Body of pancreas (tissue), 4 donors: ENCODE data around the gene ASB18. TPM values are rescaled to one million over a fixed set of nuclear protein-coding genes. Genes with fewer than 3 reads are reported as not detected.

ENCODE experiments used
- ATAC-seq: fragments of 150-250 bp; one replicate; pipeline ENCODE4 v1.9.1; 2016
- DNase-seq, 4 donors: peaks; one replicate each; pipeline ENCODE4 v3.0.0-alpha.2; 2019
- H3K27ac ChIP-seq, 4 donors: fragments of 200-600 bp; sonication (generic); 1 replicate in 3 of 4; 2 replicates in 1 of 4; pipeline versions ENCODE4 v1.5.1 to v1.6.1; 2016 to 2019; ENCODE audit warnings: mild to moderate bottlenecking in 1 of 4, mixed read lengths in 1 of 4, moderate library complexity in 1 of 4
- H3K27me3 ChIP-seq, 2 donors: fragments of 200-600 bp; sonication (generic); one replicate each; pipeline ENCODE4 v1.6.0; 2016; ENCODE audit warnings: mild to moderate bottlenecking in 1 of 2
- H3K36me3 ChIP-seq, 2 donors: fragments of 200-600 bp; sonication (generic); replicated peaks in 1 of 2; 2 replicates each; pipeline ENCODE4 v1.5.1; 2016; ENCODE audit warnings: low read depth in 2 of 2; ENCODE audit not compliant: insufficient read depth in 1 of 2
- H3K4me1 ChIP-seq: fragments of 200-600 bp; sonication (generic); one replicate; pipeline ENCODE4 v1.6.0; 2016
- H3K4me3 ChIP-seq, 2 donors: fragments of 200-600 bp; sonication (generic); 1 replicate in 1 of 2; 2 replicates in 1 of 2; pipeline ENCODE4 v1.5.1; 2016 to 2019
- H3K9me3 ChIP-seq, 3 donors: fragments of 200-600 bp; sonication (generic); 1 replicate in 2 of 3; 2 replicates in 1 of 3; pipeline ENCODE4 v1.5.1; 2016
- POLR2A ChIP-seq, 3 donors: fragments of 450-650 bp; IDR thresholded peaks; one replicate each; pipeline ENCODE4 v1.6.1; 2016; ENCODE audit warnings: antibody characterized with exemption in 3 of 3, mild to moderate bottlenecking in 2 of 3
- WGBS, 2 donors: methylation state at CpG; one replicate each; pipeline ENCODE4 v1.1.5; 2017; 5-methylcytosine and 5-hydroxymethylcytosine counted together
- intact Hi-C: fragments of 100-400 bp; cut with DNase I; formaldehyde crosslinking; loops from one replicate; pipeline ENCODE4 v1.15.1; 2023
- total RNA-seq, 2 donors: library from RNA; depleted of rRNA; stranded (reverse); fragments of >200 nt; gene quantifications; one replicate each; pipeline ENCODE4 v1.1.0, GENCODE V29; 2016
- TF ChIP-seq, protein P1 (sequence below), 7 experiments: fragments of 450-650 bp in 4 of 7; fragments of 200-600 bp in 3 of 7; sonication (generic) in 3 of 7; IDR thresholded peaks; one replicate each; pipeline ENCODE4 v1.5.1; 2016 to 2019; ENCODE audit warnings: antibody characterized with exemption in 7 of 7

Gene ASB18
- total RNA-seq, 2 donors from 2014 or later = not detected

GRCh38 chr2:236298924-236299475 is 34.8 kb upstream of the ASB18 start:
- Histone ChIP-seq H3K36me3 (no peaks in the 10 kb centered on the region), H3K4me1 (no peaks in the 10 kb centered on the region), H3K27me3 (no peaks in the 10 kb centered on the region), H3K9me3 (no peaks in the 10 kb centered on the region), H3K27ac (no peak overlapping the region), H3K4me3 (no peak overlapping the region)
- DNase-seq = no peak
- WGBS, 2 donors = 39 to 55% methylated on average over 8 to 11 of the region's 11 CpGs
- intact Hi-C loops = no loop called here
- ATAC-seq = no peak
- no peak for TF ChIP-seq POLR2A (IDR thresholded peaks at IDR 0.05)

DNA sequence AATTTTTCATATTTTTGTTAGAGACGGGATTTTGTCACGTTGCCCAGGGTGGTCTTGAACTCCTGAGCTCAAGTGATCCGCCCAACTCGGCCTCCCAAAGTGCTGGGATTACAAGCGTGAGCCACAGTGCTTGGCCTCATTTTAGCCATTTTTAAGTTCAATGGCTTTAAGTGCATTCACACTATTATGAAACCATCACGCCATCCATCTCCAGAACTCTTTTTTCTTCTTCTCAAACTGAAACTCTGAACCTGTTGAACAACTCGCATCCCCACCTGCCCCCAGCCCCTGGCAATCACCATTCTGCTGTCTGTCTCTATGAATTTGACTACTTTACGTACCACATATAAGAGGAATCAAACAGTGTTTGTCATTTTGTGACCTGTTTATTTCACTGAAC is 31.3 kb upstream of the ASB18 start:
- WGBS, 2 donors = 65 to 68% methylated on average over 8 of the region's 8 CpGs
- no peak overlapping the region for H3K27ac ChIP-seq
- H3K9me3 ChIP-seq = no peaks in the 10 kb centered on the region
- no peak for ATAC-seq
- no peaks in the 10 kb centered on the region for H3K4me1 ChIP-seq
- H3K27me3 ChIP-seq = no peaks in the 10 kb centered on the region
- TF ChIP-seq POLR2A (IDR thresholded peaks at IDR 0.05) = no peak
- TF ChIP-seq, protein P1, sequence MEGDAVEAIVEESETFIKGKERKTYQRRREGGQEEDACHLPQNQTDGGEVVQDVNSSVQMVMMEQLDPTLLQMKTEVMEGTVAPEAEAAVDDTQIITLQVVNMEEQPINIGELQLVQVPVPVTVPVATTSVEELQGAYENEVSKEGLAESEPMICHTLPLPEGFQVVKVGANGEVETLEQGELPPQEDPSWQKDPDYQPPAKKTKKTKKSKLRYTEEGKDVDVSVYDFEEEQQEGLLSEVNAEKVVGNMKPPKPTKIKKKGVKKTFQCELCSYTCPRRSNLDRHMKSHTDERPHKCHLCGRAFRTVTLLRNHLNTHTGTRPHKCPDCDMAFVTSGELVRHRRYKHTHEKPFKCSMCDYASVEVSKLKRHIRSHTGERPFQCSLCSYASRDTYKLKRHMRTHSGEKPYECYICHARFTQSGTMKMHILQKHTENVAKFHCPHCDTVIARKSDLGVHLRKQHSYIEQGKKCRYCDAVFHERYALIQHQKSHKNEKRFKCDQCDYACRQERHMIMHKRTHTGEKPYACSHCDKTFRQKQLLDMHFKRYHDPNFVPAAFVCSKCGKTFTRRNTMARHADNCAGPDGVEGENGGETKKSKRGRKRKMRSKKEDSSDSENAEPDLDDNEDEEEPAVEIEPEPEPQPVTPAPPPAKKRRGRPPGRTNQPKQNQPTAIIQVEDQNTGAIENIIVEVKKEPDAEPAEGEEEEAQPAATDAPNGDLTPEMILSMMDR (IDR thresholded peaks at IDR 0.05) = no peak
- intact Hi-C loops = no loop called here
- no peak overlapping the region for H3K4me3 ChIP-seq
- no peaks in the 10 kb centered on the region for H3K36me3 ChIP-seq
- no peak for DNase-seq

GRCh38 chr2:236294647-236295046 is 30.4 kb upstream of the ASB18 start:
- H3K4me3 ChIP-seq = no peak overlapping the region
- no peak for ATAC-seq
- H3K4me1 ChIP-seq = no peaks in the 10 kb centered on the region
- H3K27me3 ChIP-seq = no peaks in the 10 kb centered on the region
- DNase-seq = no peak
- H3K36me3 ChIP-seq = no peaks in the 10 kb centered on the region
- no peak overlapping the region for H3K27ac ChIP-seq
- H3K9me3 ChIP-seq = no peaks in the 10 kb centered on the region
- whole genome bisulfite sequencing, 2 donors = 77% methylated on average over 9 of the region's 9 CpGs
- intact Hi-C loops = no loop called here
- no peak for TF ChIP-seq POLR2A (IDR thresholded peaks at IDR 0.05)
- TF ChIP-seq, protein P1 (IDR thresholded peaks at IDR 0.05) = no peak

GRCh38 chr2:236293241-236293810 is 29.1 kb upstream of the ASB18 start:
- WGBS, 2 donors = 71 to 88% methylated on average over 4 to 6 of the region's 6 CpGs
- Histone ChIP-seq H3K4me3 (no peak overlapping the region), H3K27me3 (no peaks in the 10 kb centered on the region), H3K4me1 (no peaks in the 10 kb centered on the region), H3K36me3 (no peaks in the 10 kb centered on the region), H3K9me3 (no peaks in the 10 kb centered on the region), H3K27ac (no peak overlapping the region)
- intact Hi-C loops = no loop called here
- ATAC-seq (no peak), DNase-seq (no peak)
- TF ChIP-seq POLR2A (IDR thresholded peaks at IDR 0.05) = no peak
- TF ChIP-seq, protein P1 (IDR thresholded peaks at IDR 0.05) = no peak

DNA sequence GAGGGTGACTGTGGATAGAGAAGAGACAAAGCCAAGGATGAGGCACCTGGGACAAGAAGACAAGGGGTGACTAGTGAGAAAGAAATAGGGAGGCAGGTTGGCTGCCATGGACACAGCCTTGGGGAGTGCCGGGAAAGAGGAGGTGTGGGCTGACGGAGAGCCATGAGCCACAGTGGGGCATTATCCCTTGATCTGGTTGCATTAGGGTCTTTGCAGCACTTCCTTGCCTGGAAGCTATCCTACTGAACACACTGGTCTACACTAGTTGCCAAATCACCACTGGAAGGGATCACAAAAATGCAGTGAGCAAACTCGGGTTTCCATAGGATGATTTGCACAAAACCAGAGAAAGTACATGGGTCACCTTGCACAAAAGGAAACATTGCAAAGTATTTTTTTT is 27.7 kb upstream of the ASB18 start:
- Histone ChIP-seq H3K27me3 (no peaks in the 10 kb centered on the region), H3K36me3 (no peaks in the 10 kb centered on the region), H3K4me1 (no peaks in the 10 kb centered on the region), H3K4me3 (no peak overlapping the region), H3K27ac (no peak overlapping the region), H3K9me3 (no peaks in the 10 kb centered on the region)
- no peak for TF ChIP-seq POLR2A (IDR thresholded peaks at IDR 0.05)
- DNase-seq (no peak), ATAC-seq (no peak)
- intact Hi-C loops = no loop called here
- WGBS, 2 donors = 70 to 72% methylated on average over 3 of the region's 3 CpGs

DNA sequence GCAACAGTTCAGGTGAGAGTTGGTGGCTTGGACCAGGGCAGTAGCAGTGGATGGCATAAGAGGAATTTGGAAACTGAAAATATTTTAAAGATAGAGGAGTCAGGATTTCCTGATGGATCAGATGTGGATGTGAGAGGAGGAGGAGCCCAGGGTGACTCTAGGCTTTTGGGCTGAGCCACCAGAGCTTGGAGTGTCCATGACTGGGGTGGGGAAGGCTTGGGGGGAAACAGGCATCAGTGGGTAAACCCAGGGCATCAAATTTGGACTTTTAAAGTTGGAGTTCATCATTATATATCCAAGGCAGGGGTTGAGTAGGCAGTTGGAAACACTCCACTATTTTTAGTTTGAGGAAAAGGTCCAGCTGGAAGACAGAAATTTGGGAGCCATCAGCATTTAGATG is 27.3 kb upstream of the ASB18 start:
- Histone ChIP-seq H3K4me3 (no peak overlapping the region), H3K4me1 (no peaks in the 10 kb centered on the region), H3K27ac (no peak overlapping the region), H3K36me3 (no peaks in the 10 kb centered on the region), H3K9me3 (no peaks in the 10 kb centered on the region), H3K27me3 (no peaks in the 10 kb centered on the region)
- intact Hi-C loops = no loop called here
- ATAC-seq = no peak
- TF ChIP-seq, protein P1 (IDR thresholded peaks at IDR 0.05) = no peak
- no peak for TF ChIP-seq POLR2A (IDR thresholded peaks at IDR 0.05)
- DNase-seq = no peak
